ENCODE results near the gene RAP1GAP.
"Not testable (repeated sequence)": the region's sequence is repeated elsewhere in the genome, so short reads cannot be mapped to it uniquely, and the experiment has no call there.

Gene RAP1GAP

GRCh38 chr1:21641967-21642739 lies 27.0 kb downstream of the RAP1GAP start:
- no peak for DNase-seq

GRCh38 chr1:21641537-21641936 lies 27.6 kb downstream of the RAP1GAP start:
- no peak for DNase-seq

GRCh38 chr1:21641076-21641475 lies 28.1 kb downstream of the RAP1GAP start:
- no peak for DNase-seq

- no peak for DNase-seq
Measured at GRCh38 chr1:21640653-21641052, 28.5 kb downstream of the RAP1GAP start.

GRCh38 chr1:21639594-21640041 lies 29.5 kb downstream of the RAP1GAP start:
- no peak for DNase-seq

GRCh38 chr1:21638531-21639341 lies 30.4 kb downstream of the RAP1GAP start:
- peak; percentile 96 for DNase-seq

GRCh38 chr1:21637514-21637913 lies 31.6 kb downstream of the RAP1GAP start:
- DNase-seq, result no peak

- DNase-seq, result no peak
Measured at GRCh38 chr1:21636029-21636428, 33.1 kb downstream of the RAP1GAP start.

GRCh38 chr1:21634806-21635535 lies 34.2 kb downstream of the RAP1GAP start:
- DNase-seq, result no peak

- DNase-seq, result no peak
Measured at GRCh38 chr1:21633992-21634805, 35.0 kb downstream of the RAP1GAP start.

GRCh38 chr1:21633141-21633755 lies 35.9 kb downstream of the RAP1GAP start:
- DNase-seq, result no peak

GRCh38 chr1:21631944-21632887 lies 36.9 kb downstream of the RAP1GAP start:
- DNase-seq, result no peak

- not testable (repeated sequence) for DNase-seq
Measured at GRCh38 chr1:21631590-21631943, 37.6 kb downstream of the RAP1GAP start.

GRCh38 chr1:21630571-21631343 lies 38.4 kb downstream of the RAP1GAP start:
- DNase-seq, result no peak

- no peak for DNase-seq
Measured at GRCh38 chr1:21629971-21630370, 39.2 kb downstream of the RAP1GAP start.

- DNase-seq, result no peak
Measured at GRCh38 chr1:21628798-21629393, 40.3 kb downstream of the RAP1GAP start.

GRCh38 chr1:21626921-21627339 lies 42.2 kb downstream of the RAP1GAP start:
- no peak for DNase-seq

- peak; percentile 14 for DNase-seq
Measured at GRCh38 chr1:21625390-21626190, 43.6 kb downstream of the RAP1GAP start.
